GM19025 (cell line): ENCODE measurements around the gene CENPVL2.
"Not testable (repeated sequence)": the region's sequence is repeated elsewhere in the genome, so short reads cannot be mapped to it uniquely, and the experiment has no call there.

Experiments used
- ATAC-seq: cut with Tn5 transposase; IDR thresholded peaks from one replicate; pipeline ENCODE4 v1.9.1; 2021; ENCODE audit warnings: mild to moderate bottlenecking, low read depth, moderate library complexity; ENCODE audit not compliant: unreplicated experiment

The CENPVL2 gene

GRCh38 chrX:51682720-51683062 is at the start of gene CENPVL2:
Gene CENPVL2, minus strand, starts transcription at chrX:51682831. Its CDS starts 0 bp downstream, at chrX:51682831.
- ATAC-seq = not testable (repeated sequence)

GRCh38 chrX:51728202-51728601 is 45.6 kb upstream of the CENPVL2 start:
- no peak for ATAC-seq

- not testable (repeated sequence) for ATAC-seq
Measured at GRCh38 chrX:51712943-51713647, 30.5 kb upstream of the CENPVL2 start.

- ATAC-seq = not testable (repeated sequence)
Measured at GRCh38 chrX:51710277-51711164, 27.9 kb upstream of the CENPVL2 start, which contains the start of gene CENPVL1. Gene CENPVL1, plus strand, starts transcription at chrX:51710512. Its CDS starts 0 bp downstream, at chrX:51710512.

GRCh38 chrX:51697397-51697796 is 14.8 kb upstream of the CENPVL2 start:
- no peak for ATAC-seq

- ATAC-seq = no peak
Measured at GRCh38 chrX:51694254-51694653, 11.6 kb upstream of the CENPVL2 start.

GRCh38 chrX:51681808-51682719 is 567 bp downstream of the CENPVL2 start:
- not testable (repeated sequence) for ATAC-seq

- not testable (repeated sequence) for ATAC-seq
Measured at GRCh38 chrX:51679689-51680433, 2.8 kb downstream of the CENPVL2 start.

GRCh38 chrX:51665981-51666380 is 16.6 kb downstream of the CENPVL2 start:
- ATAC-seq = no peak

- no peak for ATAC-seq
Measured at GRCh38 chrX:51643377-51643776, 39.3 kb downstream of the CENPVL2 start.

GRCh38 chrX:51641421-51642021 is 41.1 kb downstream of the CENPVL2 start:
- ATAC-seq = no peak

- ATAC-seq = not testable (repeated sequence)
Measured at GRCh38 chrX:51636511-51636910, 46.1 kb downstream of the CENPVL2 start.
